K562 (cell line): ENCODE results near the gene GPX7. TPM values are rescaled to one million over a fixed set of nuclear protein-coding genes. Genes with fewer than 3 reads are reported as not detected.

ENCODE experiments used
- ATAC-seq: fragments of 200-7000 bp; cut with Tn5 transposase; 3 replicates; pipeline ENCODE4 v1.9.1; 2020; ENCODE audit warnings: moderate library complexity
- BruUV-seq: library from RNA; stranded (reverse); fragments of 400-500 nt; replicated peaks from 2 replicates; lab custom pipeline; 2021; lab: Mats Ljungman, UMichigan
- CTCF ChIA-PET: fragments of 300-600 bp; formaldehyde crosslinking; extraction: SDS; loops from one replicate; lab custom pipeline; 2021; ENCODE audit warnings: low intra/inter-chr PET ratio; lab: Yijun Ruan, JAX
- POLR2A ChIA-PET: fragments of 300-600, 350-650 bp; sonication (Branson Sonifier 250); formaldehyde crosslinking; extraction: SDS; loops from one replicate; lab custom pipeline; 2021; ENCODE audit warnings: antibody characterized with exemption, inconsistent platforms; lab: Yijun Ruan, JAX
- DNase-seq, 4 experiments: peaks; one replicate each; pipeline versions ENCODE4 v3.0.0 to v3.0.0-alpha.2; 2011 to 2018; ENCODE audit warnings: low spot score in 3 of 4, mixed read lengths in 3 of 4; ENCODE audit errors: extremely low read depth in 1 of 4
- FAIRE-seq: peaks from 2 replicates; lab custom pipeline; 2011; peaks lifted over from hg19 to GRCh38; lab: Jason Lieb, UNC
- H2AFZ ChIP-seq: 2 replicates; pipeline ENCODE4 v1.6.0; 2011; ENCODE audit warnings: low read depth, low read length, control low read depth, inconsistent platforms
- H3K27ac ChIP-seq: fragments of 200-600 bp; 3 replicates; pipeline ENCODE4 v1.8.0; 2011; ENCODE audit warnings: low read depth, mild to moderate bottlenecking, control low read depth, inconsistent platforms, low read length, moderate library complexity, mixed read lengths; ENCODE audit errors: extremely low read depth
- H3K27me3 ChIP-seq, 2 experiments: fragments of 300-600 bp in 1 of 2; 2 replicates in 1 of 2; 3 replicates in 1 of 2; pipeline versions ENCODE4 v1.6.0 to v1.8.0; 2011; ENCODE audit warnings: inconsistent platforms in 2 of 2, low read length in 2 of 2, mild to moderate bottlenecking in 1 of 2, mixed read lengths in 1 of 2, moderate library complexity in 1 of 2; ENCODE audit not compliant: control insufficient read depth in 2 of 2, insufficient read depth in 2 of 2
- H3K36me3 ChIP-seq: fragments of 300-600 bp; 3 replicates; pipeline ENCODE4 v1.8.0; 2011; ENCODE audit warnings: mild to moderate bottlenecking, low read length, inconsistent platforms; ENCODE audit not compliant: control insufficient read depth, insufficient read depth
- H3K4me1 ChIP-seq, 2 experiments: fragments of 200-600 bp in 1 of 2; replicated peaks in 1 of 2; 2 replicates in 1 of 2; 3 replicates in 1 of 2; pipeline versions ENCODE4 v1.5.1 to v1.8.0; 2011; ENCODE audit warnings: inconsistent platforms in 2 of 2, low read length in 2 of 2, mild to moderate bottlenecking in 1 of 2, mixed read lengths in 1 of 2, moderate library complexity in 1 of 2; ENCODE audit not compliant: control insufficient read depth in 2 of 2, insufficient read depth in 2 of 2
- H3K4me2 ChIP-seq: 2 replicates; pipeline ENCODE4 v1.6.1; 2011; ENCODE audit warnings: low read length, control low read depth, inconsistent platforms, mixed read lengths; ENCODE audit not compliant: insufficient read depth
- H3K4me3 ChIP-seq: fragments of 200-600 bp; sonication (generic), shearing (Covaris generic); 2 replicates; pipeline ENCODE4 v1.5.1; 2016; ENCODE audit warnings: control low read depth, inconsistent platforms
- H3K79me2 ChIP-seq: fragments of 200-600 bp; 3 replicates; pipeline ENCODE4 v1.8.0; 2011; ENCODE audit warnings: low read length, inconsistent platforms; ENCODE audit not compliant: control insufficient read depth, insufficient read depth
- H3K9ac ChIP-seq, 2 experiments: 2 replicates each; pipeline versions ENCODE4 v1.6.0 to v1.6.1; 2011; ENCODE audit warnings: low read depth in 2 of 2, low read length in 2 of 2, control low read depth in 1 of 2, inconsistent platforms in 1 of 2, mild to moderate bottlenecking in 1 of 2, mixed read lengths in 1 of 2; ENCODE audit not compliant: insufficient read depth in 1 of 2
- H3K9me1 ChIP-seq: one replicate; pipeline ENCODE4 v1.6.0; 2011; ENCODE audit warnings: inconsistent platforms, mild to moderate bottlenecking, low read length, moderate library complexity; ENCODE audit not compliant: control insufficient read depth, insufficient read depth
- H3K9me3 ChIP-seq: replicated peaks from 2 replicates; pipeline ENCODE4 v1.5.1; 2011; ENCODE audit warnings: low read depth, low read length, inconsistent platforms; ENCODE audit not compliant: control insufficient read depth, insufficient read depth
- H4K20me1 ChIP-seq: replicated peaks from 2 replicates; pipeline ENCODE4 v1.6.1; 2011; ENCODE audit warnings: low read length, inconsistent platforms, mixed read lengths; ENCODE audit not compliant: control insufficient read depth, insufficient read depth
- ATF1 ChIP-seq, 2 experiments: fragments of 450-650 bp in 1 of 2; IDR thresholded peaks; 2 replicates each; pipeline ENCODE4 v1.6.1; 2016; ENCODE audit warnings: missing compliant biosample characterization in 1 of 2, missing genetic modification characterization in 1 of 2
- BMI1 ChIP-seq: fragments of 150-350 bp; IDR thresholded peaks from 2 replicates; pipeline ENCODE4 v1.6.1; 2014; ENCODE audit warnings: low read length
- HNRNPLL ChIP-seq: fragments of 200-400 bp; formaldehyde crosslinking; IDR thresholded peaks from 2 replicates; pipeline ENCODE4 v1.6.1; 2017; ENCODE audit warnings: low read length, low read depth, mild to moderate bottlenecking; ENCODE audit not compliant: poor library complexity, severe bottlenecking
- POU5F1 ChIP-seq: fragments of 150-350 bp; IDR thresholded peaks from 2 replicates; pipeline ENCODE4 v1.6.1; 2014; ENCODE audit warnings: borderline replicate concordance, low read length, low read depth, mild to moderate bottlenecking; ENCODE audit not compliant: partially characterized antibody
- RCOR1 ChIP-seq, 2 experiments: IDR thresholded peaks; 2 replicates each; pipeline ENCODE4 v1.6.1; 2012; ENCODE audit warnings: low read depth in 2 of 2, low read length in 2 of 2, borderline replicate concordance in 1 of 2, improper control_type of control experiment in 1 of 2
- SRSF9 ChIP-seq: fragments of 200-400 bp; formaldehyde crosslinking; IDR thresholded peaks from 2 replicates; pipeline ENCODE4 v1.6.1; 2017; ENCODE audit warnings: low read depth, low read length, borderline replicate concordance
- TOE1 ChIP-seq, 2 experiments: fragments of 450-650 bp in 1 of 2; sonication (generic) in 1 of 2; formaldehyde crosslinking in 1 of 2; IDR thresholded peaks; 2 replicates each; pipeline versions ENCODE4 v1.7.1 to v1.8.0; 2016 to 2022; ENCODE audit warnings: borderline replicate concordance in 2 of 2, mild to moderate bottlenecking in 2 of 2, antibody characterized with exemption in 1 of 2, inconsistent platforms in 1 of 2, low read depth in 1 of 2, missing genetic modification reagents in 1 of 2, moderate library complexity in 1 of 2
- ZBTB7A ChIP-seq: IDR thresholded peaks from 2 replicates; pipeline ENCODE4 v1.6.1; 2011; ENCODE audit warnings: low read depth, mild to moderate bottlenecking, low read length, moderate library complexity, borderline replicate concordance; ENCODE audit not compliant: control insufficient read depth
- ZNF408 ChIP-seq: fragments of 250-450 bp; sonication (Bioruptor Pico); IDR thresholded peaks from 2 replicates; pipeline ENCODE4 v1.4.0; 2020; ENCODE audit warnings: low read depth, mild to moderate bottlenecking, moderate library complexity
- ZNF551 ChIP-seq: fragments of 250-450 bp; sonication (Bioruptor Pico); IDR thresholded peaks from 2 replicates; pipeline ENCODE4 v1.5.0; 2021; ENCODE audit warnings: mild to moderate bottlenecking, moderate library complexity
- WGBS: fragments of 100-300 bp; shearing (Covaris generic); methylation state at CpG from one replicate; pipeline ENCODE4 v1.1.6; 2016; ENCODE audit warnings: low coverage, mixed read lengths; ENCODE audit not compliant: insufficient coverage; ENCODE audit errors: missing lambda C conversion rate; 5-methylcytosine and 5-hydroxymethylcytosine counted together
- in situ Hi-C: fragments of 300-500 bp; cut with MboI; formaldehyde crosslinking; loops from 4 replicates; pipeline ENCODE4 v1.15.0; 2018; ENCODE audit warnings: inconsistent platforms, mixed read lengths
- intact Hi-C: fragments of 100-400 bp; cut with micrococcal nuclease; formaldehyde crosslinking; loops from 2 replicates; pipeline ENCODE4 v1.14.2; 2022
- polyA plus RNA-seq, 8 experiments: library from polyadenylated mRNA; depleted of rRNA in 4 of 8; stranded (reverse) in 5 of 8; unstranded in 3 of 8; fragments of >200 nt; fragmentation: Nextera tagmentation in 2 of 8; fragmentation: Illumina TruSeq in 1 of 8; extraction: Ambion mirVana in 2 of 8; extraction: Trizol in 1 of 8; gene quantifications; 2 replicates each; pipeline versions ENCODE4 v1.2.1 to v1.2.3, GENCODE V29; 2011 to 2014; ENCODE audit warnings: inconsistent platforms in 1 of 8, missing spikeins in 1 of 8
- total RNA-seq, 7 experiments: library from RNA; depleted of rRNA in 6 of 7; stranded (reverse); fragments of >200 nt in 6 of 7; fragmentation: Illumina TruSeq in 2 of 7; extraction: Trizol in 2 of 7; gene quantifications; 2 replicates each; pipeline versions ENCODE4 v1.2.1 to v1.2.3, GENCODE V29; 2011 to 2021; ENCODE audit warnings: low replicate concordance in 1 of 7
- TF ChIP-seq, protein P1 (sequence below): sonication (generic); IDR thresholded peaks from 2 replicates; pipeline ENCODE4 v1.6.1; 2016
- TF ChIP-seq, protein P2 (sequence below), 2 experiments: fragments of 450-650 bp; IDR thresholded peaks; 2 replicates each; pipeline ENCODE4 v1.6.1; 2018; ENCODE audit warnings: mild to moderate bottlenecking in 2 of 2, low read depth in 1 of 2; ENCODE audit not compliant: partially characterized antibody in 2 of 2

Gene GPX7
- total and polyA plus RNA-seq, 9 of the 15 experiments (the other 6 are each of a cell fraction or from before 2014, with no cell fraction given) = 0.08 TPM; not detected in 8

DNA sequence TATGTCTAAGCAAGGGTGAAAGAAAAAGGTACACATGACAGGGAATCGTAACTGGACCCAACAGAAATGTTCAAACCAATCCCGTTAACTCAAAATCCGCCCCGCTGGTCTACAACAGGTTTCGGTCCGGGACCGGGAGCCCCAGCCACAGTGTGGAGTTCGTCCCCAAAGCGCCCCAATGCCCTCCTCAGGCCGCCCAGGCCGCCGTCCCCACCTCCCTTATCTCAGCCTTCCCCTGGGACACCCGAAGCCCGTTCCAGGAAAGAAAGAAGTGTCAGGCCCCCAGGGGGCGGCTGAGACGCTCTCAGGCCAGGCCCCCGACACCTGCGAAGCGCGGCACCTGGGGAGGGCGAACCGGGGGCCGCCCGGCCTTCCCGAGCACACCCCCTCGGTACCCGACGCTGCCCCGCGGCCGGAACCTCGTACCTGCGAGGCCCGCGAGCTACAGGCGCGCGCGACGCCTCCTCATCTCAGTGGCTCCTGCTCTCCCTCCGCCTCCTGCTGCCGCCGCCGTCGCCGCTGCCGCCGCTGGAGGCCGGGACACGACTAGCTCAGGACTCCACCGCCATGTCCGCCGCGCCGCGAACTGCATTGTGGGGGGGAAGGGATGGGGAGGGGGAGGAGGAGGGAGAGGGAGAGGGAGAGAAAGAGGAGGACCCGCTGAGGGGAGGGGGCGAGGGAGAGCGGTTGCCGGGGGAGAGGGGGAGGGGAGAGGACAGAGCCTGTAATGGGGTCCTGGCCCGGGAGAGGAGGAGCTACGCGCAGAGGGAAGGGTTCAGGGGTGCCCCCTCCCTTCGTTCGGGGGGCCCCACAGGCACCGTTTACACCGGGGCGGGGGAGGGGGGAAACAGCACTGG is 49.4 kb upstream of the GPX7 start, which contains the start of gene TUT4:
TUT4 (minus strand) TSS at position 588 of the 857 bp plus-strand sequence. CDS start 26,812 bp downstream, outside the sequence.
- DNase-seq (peak; percentile 78 to 92 (median 80)), ATAC-seq (peak; percentile 85), FAIRE-seq (peak; percentile 37)
- WGBS = under 1% methylated on average over 45 of the region's 68 CpGs
- peaks cover 9 to 19% of the 10 kb centered on the region in 2 experiments; a peak in 3 of 5 replicates for H3K4me1 ChIP-seq
- peak within 1 kb of the TSS; percentile 87 for H3K27ac ChIP-seq
- peaks cover 51% of the 10 kb centered on the region for H3K79me2 ChIP-seq
- POLR2A ChIA-PET = interaction anchor here (0.5 to 1.8 kb wide), 15 partner anchors 15 to 410 kb away, joined by 3 to 9 read pairs (median 3); no protein-coding TSS in a partner anchor
- no peaks in the 10 kb centered on the region for H3K9me3 ChIP-seq
- peak within 1 kb of the TSS; percentile 77 for H3K4me3 ChIP-seq
- in situ Hi-C loops (no loop called here), intact Hi-C loops (loop anchor here (1.0 to 5.0 kb wide), 4 partner anchors 20 to 495 kb away; partner anchors contain the start of genes BTF3L4 and TXNDC12)
- BruUV-seq = no TSS peak
- no peaks in the 10 kb centered on the region for H3K27me3 ChIP-seq
- peak within 1 kb of the TSS; percentile 96 for H3K4me2 ChIP-seq
- no peaks in the 10 kb centered on the region for H3K9me1 ChIP-seq
- H4K20me1 ChIP-seq = peaks cover 10% of the 10 kb centered on the region
- peak within 1 kb of the TSS; percentile 82 to 93 for H3K9ac ChIP-seq
- H3K36me3 ChIP-seq = no peaks in the 10 kb centered on the region
- CTCF ChIA-PET = interaction anchor here (0.7 to 0.8 kb wide), 3 partner anchors 16 to 195 kb away, joined by 3 to 5 read pairs (median 4); no protein-coding TSS in a partner anchor
- peak within 1 kb of the TSS; percentile 91 for H2AFZ ChIP-seq
- TF ChIP-seq RCOR1 (IDR thresholded peaks at IDR 0.05; ENCODE audit: borderline replicate concordance in 1 of 2, low read depth in 2 of 2, low read length in 2 of 2) (peak in 1 of 2 experiments; percentile 53; a peak in 2 of 4 replicates), ATF1 (CRISPR knock-in tag; IDR thresholded peaks at IDR 0.05) (no peak), ATF1 (tag; IDR thresholded peaks at IDR 0.05) (peak; percentile 58), TOE1 (IDR thresholded peaks at IDR 0.05; ENCODE audit: borderline replicate concordance) (peak; percentile 58; the same call in 1 of the 2 replicates), TOE1 (CRISPR knock-in tag; IDR thresholded peaks at IDR 0.05; ENCODE audit: borderline replicate concordance, low read depth) (no peak), BMI1 (no peak), POU5F1 (no peak), ZBTB7A (peak; percentile 58; the same call in 1 of the 2 replicates), ZNF551 (no peak), HNRNPLL (peak; percentile 22), ZNF408 (CRISPR knock-in tag) (no peak), SRSF9 (no peak)
- TF ChIP-seq, protein P1, sequence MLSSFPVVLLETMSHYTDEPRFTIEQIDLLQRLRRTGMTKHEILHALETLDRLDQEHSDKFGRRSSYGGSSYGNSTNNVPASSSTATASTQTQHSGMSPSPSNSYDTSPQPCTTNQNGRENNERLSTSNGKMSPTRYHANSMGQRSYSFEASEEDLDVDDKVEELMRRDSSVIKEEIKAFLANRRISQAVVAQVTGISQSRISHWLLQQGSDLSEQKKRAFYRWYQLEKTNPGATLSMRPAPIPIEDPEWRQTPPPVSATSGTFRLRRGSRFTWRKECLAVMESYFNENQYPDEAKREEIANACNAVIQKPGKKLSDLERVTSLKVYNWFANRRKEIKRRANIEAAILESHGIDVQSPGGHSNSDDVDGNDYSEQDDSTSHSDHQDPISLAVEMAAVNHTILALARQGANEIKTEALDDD = peak; percentile 4; the same call in 1 of the 2 replicates
- TF ChIP-seq, protein P2, sequence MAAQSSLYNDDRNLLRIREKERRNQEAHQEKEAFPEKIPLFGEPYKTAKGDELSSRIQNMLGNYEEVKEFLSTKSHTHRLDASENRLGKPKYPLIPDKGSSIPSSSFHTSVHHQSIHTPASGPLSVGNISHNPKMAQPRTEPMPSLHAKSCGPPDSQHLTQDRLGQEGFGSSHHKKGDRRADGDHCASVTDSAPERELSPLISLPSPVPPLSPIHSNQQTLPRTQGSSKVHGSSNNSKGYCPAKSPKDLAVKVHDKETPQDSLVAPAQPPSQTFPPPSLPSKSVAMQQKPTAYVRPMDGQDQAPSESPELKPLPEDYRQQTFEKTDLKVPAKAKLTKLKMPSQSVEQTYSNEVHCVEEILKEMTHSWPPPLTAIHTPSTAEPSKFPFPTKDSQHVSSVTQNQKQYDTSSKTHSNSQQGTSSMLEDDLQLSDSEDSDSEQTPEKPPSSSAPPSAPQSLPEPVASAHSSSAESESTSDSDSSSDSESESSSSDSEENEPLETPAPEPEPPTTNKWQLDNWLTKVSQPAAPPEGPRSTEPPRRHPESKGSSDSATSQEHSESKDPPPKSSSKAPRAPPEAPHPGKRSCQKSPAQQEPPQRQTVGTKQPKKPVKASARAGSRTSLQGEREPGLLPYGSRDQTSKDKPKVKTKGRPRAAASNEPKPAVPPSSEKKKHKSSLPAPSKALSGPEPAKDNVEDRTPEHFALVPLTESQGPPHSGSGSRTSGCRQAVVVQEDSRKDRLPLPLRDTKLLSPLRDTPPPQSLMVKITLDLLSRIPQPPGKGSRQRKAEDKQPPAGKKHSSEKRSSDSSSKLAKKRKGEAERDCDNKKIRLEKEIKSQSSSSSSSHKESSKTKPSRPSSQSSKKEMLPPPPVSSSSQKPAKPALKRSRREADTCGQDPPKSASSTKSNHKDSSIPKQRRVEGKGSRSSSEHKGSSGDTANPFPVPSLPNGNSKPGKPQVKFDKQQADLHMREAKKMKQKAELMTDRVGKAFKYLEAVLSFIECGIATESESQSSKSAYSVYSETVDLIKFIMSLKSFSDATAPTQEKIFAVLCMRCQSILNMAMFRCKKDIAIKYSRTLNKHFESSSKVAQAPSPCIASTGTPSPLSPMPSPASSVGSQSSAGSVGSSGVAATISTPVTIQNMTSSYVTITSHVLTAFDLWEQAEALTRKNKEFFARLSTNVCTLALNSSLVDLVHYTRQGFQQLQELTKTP (IDR thresholded peaks at IDR 0.05; ENCODE audit: low read depth in 1 of 2, partially characterized antibody in 2 of 2) = no peak
